ENCODE measurements around the gene MYL7.

The MYL7 gene

DNA sequence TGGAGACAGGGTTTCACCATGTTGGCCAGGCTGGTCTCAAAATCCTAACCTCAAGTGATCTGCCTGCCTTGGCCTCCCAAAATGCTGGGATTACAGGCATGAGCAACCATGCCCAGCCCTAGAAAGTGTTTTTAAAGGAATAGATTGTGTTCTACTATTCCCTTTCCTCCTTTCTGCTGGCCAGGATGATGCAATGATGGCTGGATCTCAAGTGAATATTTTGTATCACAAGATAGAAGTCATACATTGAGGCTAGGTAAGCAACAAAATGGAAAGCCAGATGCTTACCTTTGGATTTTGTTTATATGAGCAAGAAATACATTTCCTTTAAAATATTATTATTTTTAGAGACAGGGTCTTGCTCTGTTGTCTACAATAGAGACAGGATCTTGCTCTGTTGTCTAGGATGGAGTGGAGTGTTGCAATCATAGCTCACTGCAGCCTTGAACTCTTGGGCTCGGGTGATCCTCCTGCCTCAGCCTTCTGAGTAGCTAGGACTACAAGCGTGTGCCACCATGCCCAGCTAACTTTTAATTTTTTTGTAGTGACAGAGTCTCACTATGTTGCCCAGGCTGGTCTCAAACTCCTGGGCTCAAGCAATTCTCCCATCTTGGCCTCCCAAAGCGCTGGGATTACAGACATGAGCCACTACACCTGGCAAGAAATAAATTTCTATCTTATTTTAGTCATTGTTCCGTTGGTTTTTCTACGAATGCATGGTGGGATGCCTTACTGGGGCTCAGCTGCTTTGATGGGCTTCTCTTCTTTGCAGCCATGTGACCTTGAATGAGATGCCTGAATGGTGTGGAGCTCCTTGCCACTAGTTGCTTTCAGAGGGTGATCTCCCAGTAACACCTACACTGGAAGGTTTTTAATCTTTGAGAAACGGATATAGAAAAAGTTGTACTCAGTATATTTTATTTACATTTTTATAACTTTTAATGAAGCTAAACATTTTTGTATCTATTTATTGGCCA is 42.8 kb downstream of the MYL7 start:
- no peak for DNase-seq

DNA sequence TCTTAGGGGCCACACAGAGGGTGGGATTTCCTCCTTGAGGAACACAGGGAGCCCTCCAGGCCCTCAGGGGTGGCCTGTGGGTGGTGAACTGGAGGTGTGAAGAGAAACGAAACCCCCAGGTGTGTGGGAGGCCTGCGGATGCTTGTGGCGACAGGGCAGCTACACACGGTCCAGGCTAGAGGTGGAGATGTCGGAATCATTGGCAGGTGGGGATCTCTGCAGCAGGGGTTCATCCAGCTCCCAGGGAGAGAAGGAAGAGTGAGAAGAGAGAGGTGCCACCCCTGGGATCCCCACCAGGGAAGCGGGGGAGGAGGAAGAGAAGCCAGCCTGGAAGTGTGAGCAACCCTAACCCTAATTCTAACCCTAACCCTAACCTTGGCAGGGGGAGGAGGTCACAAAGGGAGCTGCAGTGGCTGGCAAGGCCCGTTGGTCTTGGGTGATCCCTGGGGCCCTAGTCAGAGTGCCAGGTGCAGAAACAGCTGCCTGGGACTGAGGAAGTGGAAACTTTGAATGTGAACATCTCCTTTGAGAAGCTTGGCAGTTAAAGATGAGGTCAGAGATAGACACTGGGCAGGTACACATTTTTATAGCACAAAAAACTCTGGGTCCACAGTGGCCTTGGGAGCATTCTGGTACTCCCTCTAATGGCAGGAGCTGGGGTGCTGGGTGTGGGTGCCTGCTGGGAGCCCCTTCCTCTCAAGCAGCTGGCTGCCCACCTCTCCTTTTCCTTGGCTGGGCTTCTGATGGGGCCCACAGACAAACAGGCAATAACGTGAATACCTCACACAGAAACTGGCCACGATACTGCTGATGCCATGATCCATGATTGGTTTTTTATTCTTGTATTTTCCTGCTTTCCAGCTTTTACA is 43.8 kb downstream of the MYL7 start:
- no peak for DNase-seq

DNA sequence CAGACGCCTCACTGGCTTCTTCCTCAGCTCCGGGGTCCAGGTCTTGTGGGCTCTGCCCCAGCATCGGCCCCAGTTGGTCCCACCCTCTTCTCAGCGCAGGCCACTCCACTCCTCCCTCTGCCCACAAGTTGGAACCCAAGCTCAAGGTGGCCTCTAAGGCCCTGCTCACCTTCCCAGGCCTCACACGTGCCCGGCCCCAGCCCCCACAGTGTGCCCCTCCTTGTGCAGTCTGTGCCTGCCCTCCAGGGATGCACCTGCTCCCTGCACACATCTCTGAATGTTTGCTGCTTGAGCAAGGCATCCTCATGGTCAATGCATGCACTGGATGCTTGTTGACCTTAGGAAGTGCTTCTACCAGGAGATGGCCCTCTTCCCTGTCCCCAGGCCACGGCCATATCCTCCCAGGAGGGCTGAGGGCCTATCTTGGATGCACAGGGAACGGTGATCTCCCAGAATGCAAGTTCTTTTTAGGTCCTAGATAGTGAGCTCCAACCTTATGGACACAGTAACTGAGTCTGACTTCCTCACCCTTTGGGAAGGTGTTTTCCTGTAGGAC is 44.7 kb downstream of the MYL7 start:
- DNase-seq, result no peak

DNA sequence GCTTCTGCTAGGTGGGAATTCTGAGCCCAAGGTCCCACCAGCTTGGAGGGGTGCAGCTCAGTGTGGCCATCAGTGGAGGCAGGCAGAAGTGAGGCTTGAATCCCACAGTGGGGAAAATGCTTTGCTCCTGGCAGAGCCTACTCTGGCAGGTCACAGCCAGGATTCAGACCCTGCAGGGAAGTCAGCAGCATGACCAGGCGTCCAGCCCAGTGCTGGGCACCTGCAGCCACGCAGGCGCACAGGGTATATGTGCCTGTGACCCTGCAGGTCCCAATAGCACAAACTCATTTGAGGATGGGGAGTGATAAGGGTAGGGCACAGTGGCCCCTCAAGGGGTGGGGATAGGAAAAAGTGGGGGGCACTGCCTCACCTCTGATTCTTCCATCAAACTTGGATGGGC is 45.4 kb downstream of the MYL7 start:
- DNase-seq, result no peak

DNA sequence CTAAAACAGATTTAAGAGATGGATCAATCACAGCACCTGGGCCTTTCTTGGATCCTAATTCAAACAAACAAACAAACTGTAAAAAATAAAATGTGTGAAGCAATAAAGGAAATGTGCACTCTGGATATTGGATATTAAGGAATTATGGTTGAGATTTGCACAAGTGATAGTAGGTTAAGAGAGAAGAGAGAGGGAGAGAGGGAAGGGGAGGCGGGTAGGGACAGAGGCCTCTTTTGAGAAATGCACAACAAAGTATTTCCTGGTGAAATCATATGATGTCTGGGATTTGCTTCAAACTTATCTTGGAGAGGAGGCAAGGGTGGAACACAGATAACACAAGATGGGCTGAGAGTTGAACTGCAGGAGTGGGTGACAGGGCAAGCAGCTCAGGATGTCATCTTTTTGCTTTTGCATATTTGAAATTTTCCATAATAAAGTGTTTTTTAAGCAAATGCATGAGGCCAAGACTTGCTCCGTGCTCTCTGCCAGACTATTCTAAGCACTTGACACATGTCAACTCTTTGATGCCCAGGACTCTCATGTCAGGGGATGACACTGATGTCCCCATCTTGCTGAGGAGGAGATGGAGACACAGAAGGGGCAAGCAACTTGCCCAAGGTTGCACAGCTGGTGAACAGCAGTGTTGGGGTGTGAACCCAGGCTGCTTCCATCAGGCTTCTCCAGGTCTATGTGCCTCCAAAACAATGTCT is 46.1 kb downstream of the MYL7 start:
- no peak for DNase-seq

DNA sequence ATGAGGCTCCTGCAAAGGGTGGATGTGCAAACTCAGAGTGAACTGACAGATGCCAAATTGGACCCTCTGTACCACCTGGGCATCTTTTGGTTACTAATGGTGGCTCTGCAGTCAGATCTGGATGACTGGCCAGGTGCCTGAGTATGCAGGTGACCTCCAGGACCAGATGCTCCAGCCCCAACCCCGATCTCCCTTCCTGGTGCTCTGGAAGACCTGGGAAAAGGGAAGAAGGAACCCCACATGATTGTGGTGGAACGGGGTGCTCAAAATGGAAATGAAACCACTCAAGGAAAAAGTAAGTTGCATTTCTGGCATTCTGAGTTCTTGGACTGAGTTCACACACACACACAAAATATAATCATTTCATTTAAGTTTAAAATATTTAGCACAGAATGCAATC is 46.8 kb downstream of the MYL7 start:
- no peak for DNase-seq

DNA sequence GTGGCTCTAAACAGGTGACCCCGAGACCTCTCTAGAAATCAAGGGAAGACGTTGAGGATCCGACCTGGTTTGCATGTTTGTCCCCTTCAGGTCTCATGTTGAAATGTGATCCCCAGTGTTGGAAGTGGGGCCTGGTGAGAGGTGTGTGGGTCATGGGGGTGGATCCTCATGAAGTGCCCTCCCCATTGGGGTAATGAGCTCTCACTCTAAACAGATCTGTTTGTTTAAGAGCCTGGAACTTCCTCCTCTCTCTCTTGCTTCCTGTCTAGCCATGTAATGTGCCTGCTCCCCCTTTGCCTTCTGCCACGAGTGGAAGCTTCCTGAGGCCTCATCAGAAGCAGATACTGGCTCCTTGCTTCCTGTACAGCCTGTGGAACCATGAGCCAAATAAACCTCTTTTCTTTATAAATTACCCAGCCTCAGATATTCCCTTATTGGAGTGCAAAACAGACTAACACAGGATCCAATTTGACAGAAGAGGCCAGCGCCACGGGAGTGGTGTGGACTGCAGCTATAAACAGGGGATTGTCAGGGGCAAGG is 48.0 kb downstream of the MYL7 start:
- DNase-seq, result no peak

Data from activated CD8-positive, alpha-beta memory T cell treated with anti-CD3 and anti-CD28 coated beads, Interleukin-2, amount 50 U/mL, for 48 hours (primary cell).